Chondrocyte (in vitro differentiated cells): ENCODE measurements around the gene CTTNBP2NL. TPM values are rescaled to one million over a fixed set of nuclear protein-coding genes. Genes with fewer than 3 reads are reported as not detected.

ENCODE experiments used
- DNase-seq: peaks from one replicate; pipeline ENCODE4 v3.0.0; 2021; ENCODE audit warnings: mixed read lengths, low spot score
- H3K27ac Mint-ChIP-seq: one replicate; pipeline ENCODE4 v1.8.0; 2021; ENCODE audit warnings: mild to moderate bottlenecking, moderate library complexity, mixed read lengths; ENCODE audit not compliant: unreplicated experiment
- H3K27me3 Mint-ChIP-seq: 2 replicates; pipeline ENCODE4 v1.8.0; 2021; ENCODE audit warnings: low read depth, mixed read lengths
- H3K36me3 Mint-ChIP-seq: 2 replicates; pipeline ENCODE4 v1.8.0; 2021; ENCODE audit warnings: low read depth, mixed read lengths
- H3K4me1 Mint-ChIP-seq: 2 replicates; pipeline ENCODE4 v1.8.0; 2021; ENCODE audit warnings: low read depth, mild to moderate bottlenecking, mixed read lengths
- H3K4me3 Mint-ChIP-seq: one replicate; pipeline ENCODE4 v1.8.0; 2021; ENCODE audit warnings: mild to moderate bottlenecking, moderate library complexity, mixed read lengths; ENCODE audit not compliant: unreplicated experiment
- H3K9me3 Mint-ChIP-seq: 2 replicates; pipeline ENCODE4 v1.8.0; 2021; ENCODE audit warnings: low read depth, mixed read lengths
- long read RNA-seq: library from polyadenylated mRNA; stranded (forward); transcript quantifications from one replicate; pipeline ENCODE4 v2.0.0, GENCODE V29; 2021
- total RNA-seq: library from RNA; stranded (reverse); gene quantifications from 3 replicates; pipeline ENCODE4 v1.2.1, GENCODE V29; 2021
- TF ChIP-seq, protein P1 (sequence below): fragments of 200-600 bp; sonication (generic); IDR thresholded peaks from 2 replicates; pipeline ENCODE4 v1.5.0; 2021; ENCODE audit warnings: antibody characterized with exemption, mild to moderate bottlenecking, moderate library complexity

Gene CTTNBP2NL, protein sequence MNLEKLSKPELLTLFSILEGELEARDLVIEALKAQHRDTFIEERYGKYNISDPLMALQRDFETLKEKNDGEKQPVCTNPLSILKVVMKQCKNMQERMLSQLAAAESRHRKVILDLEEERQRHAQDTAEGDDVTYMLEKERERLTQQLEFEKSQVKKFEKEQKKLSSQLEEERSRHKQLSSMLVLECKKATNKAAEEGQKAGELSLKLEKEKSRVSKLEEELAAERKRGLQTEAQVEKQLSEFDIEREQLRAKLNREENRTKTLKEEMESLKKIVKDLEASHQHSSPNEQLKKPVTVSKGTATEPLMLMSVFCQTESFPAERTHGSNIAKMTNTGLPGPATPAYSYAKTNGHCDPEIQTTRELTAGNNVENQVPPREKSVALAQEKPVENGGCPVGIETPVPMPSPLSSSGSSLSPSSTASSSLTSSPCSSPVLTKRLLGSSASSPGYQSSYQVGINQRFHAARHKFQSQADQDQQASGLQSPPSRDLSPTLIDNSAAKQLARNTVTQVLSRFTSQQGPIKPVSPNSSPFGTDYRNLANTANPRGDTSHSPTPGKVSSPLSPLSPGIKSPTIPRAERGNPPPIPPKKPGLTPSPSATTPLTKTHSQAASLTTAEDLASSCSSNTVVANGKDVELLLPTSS
- total RNA-seq = 52.2 to 58.7 TPM (median 52.4 TPM) in 3 replicates
- long read RNA-seq, full-length matches to known transcripts = 33 of 46 reads
- long read RNA-seq, partial matches to known transcripts = 9 of 46 reads
- long read RNA-seq, other reads (novel, unspliced or antisense) = 4 of 46 reads

DNA sequence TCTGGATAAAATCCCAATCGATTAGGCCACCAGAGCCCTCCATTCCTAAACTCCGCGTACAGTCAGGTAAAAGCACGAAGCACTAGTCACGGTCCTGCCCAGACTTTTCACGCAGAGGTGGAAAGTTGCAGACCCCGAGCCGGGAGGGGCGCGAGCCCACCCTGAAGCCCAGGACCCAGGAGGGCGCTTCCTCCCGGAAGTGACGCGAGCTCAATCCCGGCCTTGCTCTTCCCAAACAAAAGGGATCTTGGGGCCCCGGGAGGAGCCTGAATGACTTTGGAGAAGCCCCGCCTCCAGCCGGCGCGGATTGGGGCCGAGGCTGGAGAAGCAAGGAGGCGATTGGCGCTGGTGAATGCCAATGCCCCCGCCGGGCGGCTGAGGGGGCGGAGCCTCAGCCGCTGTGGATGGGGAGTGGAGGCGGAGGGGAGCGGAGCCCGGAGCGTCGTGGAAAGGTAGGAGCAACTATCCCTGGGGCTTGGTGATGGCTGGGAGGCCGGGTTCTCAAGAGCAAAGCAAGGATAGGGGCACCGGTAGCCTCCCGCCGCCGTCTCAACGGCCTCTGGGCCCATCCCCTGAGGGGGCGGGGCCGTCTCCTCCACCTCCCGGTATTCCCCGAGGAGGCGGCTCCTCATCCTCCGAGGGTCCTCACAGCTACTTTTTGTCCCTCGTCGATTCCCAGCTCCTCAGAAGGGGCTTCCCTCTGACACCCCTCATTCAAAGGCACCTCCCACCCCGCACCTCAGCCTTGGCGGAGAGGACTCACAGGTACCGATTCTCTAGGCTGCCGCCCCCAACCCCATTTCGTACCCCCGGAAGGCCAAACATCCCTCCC, at the start of gene CTTNBP2NL:
CTTNBP2NL (plus strand) TSS at position 394 of the 832 bp plus-strand sequence. CDS start 19,952 bp downstream, outside the sequence.
- peak within 1 kb of the TSS; percentile 91 for H3K4me3 Mint-ChIP-seq
- peaks cover 2% of the 10 kb centered on the region for H3K36me3 Mint-ChIP-seq
- peak within 1 kb of the TSS; percentile 99 for H3K27ac Mint-ChIP-seq
- H3K27me3 Mint-ChIP-seq = no peaks in the 10 kb centered on the region
- peaks cover 80% of the 10 kb centered on the region for H3K4me1 Mint-ChIP-seq
- DNase-seq = peak; percentile 97
- TF ChIP-seq, protein P1, sequence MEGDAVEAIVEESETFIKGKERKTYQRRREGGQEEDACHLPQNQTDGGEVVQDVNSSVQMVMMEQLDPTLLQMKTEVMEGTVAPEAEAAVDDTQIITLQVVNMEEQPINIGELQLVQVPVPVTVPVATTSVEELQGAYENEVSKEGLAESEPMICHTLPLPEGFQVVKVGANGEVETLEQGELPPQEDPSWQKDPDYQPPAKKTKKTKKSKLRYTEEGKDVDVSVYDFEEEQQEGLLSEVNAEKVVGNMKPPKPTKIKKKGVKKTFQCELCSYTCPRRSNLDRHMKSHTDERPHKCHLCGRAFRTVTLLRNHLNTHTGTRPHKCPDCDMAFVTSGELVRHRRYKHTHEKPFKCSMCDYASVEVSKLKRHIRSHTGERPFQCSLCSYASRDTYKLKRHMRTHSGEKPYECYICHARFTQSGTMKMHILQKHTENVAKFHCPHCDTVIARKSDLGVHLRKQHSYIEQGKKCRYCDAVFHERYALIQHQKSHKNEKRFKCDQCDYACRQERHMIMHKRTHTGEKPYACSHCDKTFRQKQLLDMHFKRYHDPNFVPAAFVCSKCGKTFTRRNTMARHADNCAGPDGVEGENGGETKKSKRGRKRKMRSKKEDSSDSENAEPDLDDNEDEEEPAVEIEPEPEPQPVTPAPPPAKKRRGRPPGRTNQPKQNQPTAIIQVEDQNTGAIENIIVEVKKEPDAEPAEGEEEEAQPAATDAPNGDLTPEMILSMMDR = no peak
- no peaks in the 10 kb centered on the region for H3K9me3 Mint-ChIP-seq

DNA sequence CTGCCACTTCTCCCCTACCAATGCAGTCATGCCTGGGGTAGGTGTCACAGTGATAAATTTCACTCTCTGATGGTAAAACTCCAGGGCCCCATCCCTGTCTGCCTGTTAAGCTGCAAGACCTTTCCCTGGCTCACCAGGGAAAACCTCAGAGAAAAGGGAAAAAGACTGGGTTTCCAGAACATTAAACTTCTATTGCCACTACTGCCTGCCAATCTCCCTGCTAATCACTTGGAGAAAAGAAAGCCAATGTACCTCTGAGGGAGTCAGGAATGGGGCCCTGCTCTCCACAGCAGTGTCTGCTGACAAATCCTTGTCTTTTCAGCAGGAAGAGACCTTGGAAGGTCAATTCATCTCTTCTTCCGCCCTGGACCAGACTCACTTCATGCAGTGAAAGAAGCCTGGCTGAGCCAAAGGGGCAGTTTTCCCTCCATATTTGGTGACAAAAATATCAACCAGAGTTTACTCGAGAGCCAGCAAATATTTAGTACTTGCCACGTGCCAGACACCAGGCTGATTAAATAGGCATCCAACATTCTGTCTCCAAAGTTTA, 49.1 kb upstream of the CTTNBP2NL start:
- TF ChIP-seq, protein P1 = no peak
- DNase-seq = no peak
- H3K27ac Mint-ChIP-seq = no peak overlapping the region
- H3K36me3 Mint-ChIP-seq = peaks cover 2% of the 10 kb centered on the region
- no peaks in the 10 kb centered on the region for H3K4me1 Mint-ChIP-seq
- H3K4me3 Mint-ChIP-seq = no peak overlapping the region
- H3K9me3 Mint-ChIP-seq = peaks cover 18% of the 10 kb centered on the region
- H3K27me3 Mint-ChIP-seq = peaks cover 46% of the 10 kb centered on the region

DNA sequence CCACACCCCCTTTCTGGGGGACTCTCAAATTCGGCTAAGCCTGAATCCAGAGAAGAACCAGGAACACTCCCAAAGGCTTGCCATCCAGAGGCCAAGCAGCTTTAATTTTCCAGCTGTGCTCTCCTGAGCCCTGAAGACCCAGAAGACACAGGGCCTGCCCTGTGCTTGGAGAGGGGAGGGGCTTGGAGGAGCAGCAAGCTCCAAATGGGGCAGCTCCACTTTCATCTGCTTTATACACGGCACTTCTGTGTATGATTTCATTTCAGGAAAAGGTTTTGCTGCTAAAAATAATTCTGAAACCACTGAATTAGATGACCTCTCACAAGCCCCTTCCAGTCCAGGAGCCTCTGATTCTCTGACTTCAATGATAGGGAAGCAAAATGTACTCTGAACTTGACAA, 39.2 kb upstream of the CTTNBP2NL start:
- Mint-ChIP-seq H3K9me3 (peaks cover 8% of the 10 kb centered on the region), H3K27ac (no peak overlapping the region), H3K27me3 (peaks cover 35% of the 10 kb centered on the region), H3K4me1 (peaks cover 21% of the 10 kb centered on the region), H3K36me3 (no peaks in the 10 kb centered on the region), H3K4me3 (no peak overlapping the region)
- no peak for DNase-seq
- TF ChIP-seq, protein P1 = no peak

DNA sequence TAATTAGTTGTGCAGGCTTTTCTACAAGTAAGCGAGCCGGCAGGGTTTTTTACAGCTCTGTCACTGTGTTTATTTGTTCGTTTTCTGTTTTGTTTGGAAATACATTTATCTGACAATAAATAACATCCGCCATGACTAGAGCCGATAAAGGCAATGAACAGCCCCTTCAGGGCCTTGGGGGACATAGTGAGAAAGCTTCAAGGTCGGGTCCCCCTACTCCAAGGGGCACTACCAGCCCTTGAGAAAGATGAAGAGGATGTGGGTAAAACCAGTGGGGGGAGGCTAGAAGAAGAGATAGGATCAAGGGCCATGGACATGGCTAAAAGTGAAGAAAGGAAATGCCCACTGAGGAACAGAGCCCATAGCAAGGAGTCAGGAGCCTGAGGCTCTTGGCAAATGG, 38.5 kb upstream of the CTTNBP2NL start:
- DNase-seq = no peak
- H3K27ac Mint-ChIP-seq = no peak overlapping the region
- no peak overlapping the region for H3K4me3 Mint-ChIP-seq
- TF ChIP-seq, protein P1 = no peak
- peaks cover 31% of the 10 kb centered on the region for H3K27me3 Mint-ChIP-seq
- peaks cover 21% of the 10 kb centered on the region for H3K4me1 Mint-ChIP-seq
- peaks cover 5% of the 10 kb centered on the region for H3K9me3 Mint-ChIP-seq
- no peaks in the 10 kb centered on the region for H3K36me3 Mint-ChIP-seq
